ENCODE measurements around the gene MEGF6. TPM values are rescaled to one million over a fixed set of nuclear protein-coding genes. Genes with fewer than 3 reads are reported as not detected.

Gene MEGF6
- total RNA-seq, result 61.9 and 85.4 TPM in 2 replicates

- DNase-seq (ENCODE audit: insufficient read length, low spot score, missing footprints), result peak; percentile 93
- H3K4me3 ChIP-seq (ENCODE audit: insufficient read depth, low read length), result peak within 1 kb of the TSS; percentile 35
Measured at GRCh38 chr1:3611170-3612019, at the start of gene MEGF6. TSS of gene MEGF6 (minus strand) at chr1:3611508. CDS start at chr1:3611268, 240 bp downstream.

GRCh38 chr1:3660704-3661103, 49.4 kb upstream of the MEGF6 start:
- no peaks in the 10 kb centered on the region for H4K20me1 ChIP-seq (ENCODE audit: insufficient read depth, low read length)
- DNase-seq (ENCODE audit: insufficient read length, low spot score, missing footprints), result no peak
- H3K4me3 ChIP-seq (ENCODE audit: insufficient read depth, low read length), result no peak overlapping the region
- H3K4me2 ChIP-seq (ENCODE audit: insufficient read depth, low read length), result no peak overlapping the region
- TF ChIP-seq CTCF (IDR thresholded peaks at IDR 0.05; ENCODE audit: extremely low read depth, low read depth, low read length), result no peak
- H3K4me1 ChIP-seq (ENCODE audit: insufficient read depth, low read length), result no peaks in the 10 kb centered on the region
- no peaks in the 10 kb centered on the region for H3K79me2 ChIP-seq (ENCODE audit: insufficient read depth, low read length)
- H3K36me3 ChIP-seq (ENCODE audit: insufficient read depth, low read length), result no peaks in the 10 kb centered on the region
- no peaks in the 10 kb centered on the region for H3K9me3 ChIP-seq (ENCODE audit: low read depth, low read length)
- H3K27me3 ChIP-seq (ENCODE audit: insufficient read depth, low read length), result peaks cover 17% of the 10 kb centered on the region
- no peak overlapping the region for H3K27ac ChIP-seq (ENCODE audit: low read depth, low read length)
- H2AFZ ChIP-seq (ENCODE audit: low read length), result no peak overlapping the region

More at GRCh38 chr1:3611170-3612019, at the start of gene MEGF6:
- Histone ChIP-seq H3K27me3 (ENCODE audit: insufficient read depth, low read length) (peaks cover 33% of the 10 kb centered on the region), H3K36me3 (ENCODE audit: insufficient read depth, low read length) (no peaks in the 10 kb centered on the region), H3K4me1 (ENCODE audit: insufficient read depth, low read length) (peaks cover 6% of the 10 kb centered on the region), H2AFZ (ENCODE audit: low read length) (peak within 1 kb of the TSS; percentile 22), H3K27ac (ENCODE audit: low read depth, low read length) (no peak within 1 kb of the TSS), H3K9me3 (ENCODE audit: low read depth, low read length) (no peaks in the 10 kb centered on the region), H3K79me2 (ENCODE audit: insufficient read depth, low read length) (no peaks in the 10 kb centered on the region), H3K4me2 (ENCODE audit: insufficient read depth, low read length) (peak within 1 kb of the TSS; percentile 45), H4K20me1 (ENCODE audit: insufficient read depth, low read length) (no peaks in the 10 kb centered on the region)
- no peak for TF ChIP-seq CTCF (IDR thresholded peaks at IDR 0.05; ENCODE audit: extremely low read depth, low read depth, low read length)

- no peaks in the 10 kb centered on the region for H3K79me2 ChIP-seq (ENCODE audit: insufficient read depth, low read length)
- TF ChIP-seq CTCF (IDR thresholded peaks at IDR 0.05; ENCODE audit: extremely low read depth, low read depth, low read length), result no peak
- H2AFZ ChIP-seq (ENCODE audit: low read length), result no peak overlapping the region
Measured at GRCh38 chr1:3659093-3659492, 47.8 kb upstream of the MEGF6 start.

GRCh38 chr1:3658231-3658615, 46.9 kb upstream of the MEGF6 start:
- Histone ChIP-seq H3K27ac (ENCODE audit: low read depth, low read length) (no peak overlapping the region), H3K4me2 (ENCODE audit: insufficient read depth, low read length) (no peak overlapping the region), H3K79me2 (ENCODE audit: insufficient read depth, low read length) (no peaks in the 10 kb centered on the region), H2AFZ (ENCODE audit: low read length) (no peak overlapping the region), H3K9me3 (ENCODE audit: low read depth, low read length) (no peaks in the 10 kb centered on the region), H3K4me1 (ENCODE audit: insufficient read depth, low read length) (no peaks in the 10 kb centered on the region), H3K4me3 (ENCODE audit: insufficient read depth, low read length) (no peak overlapping the region), H3K36me3 (ENCODE audit: insufficient read depth, low read length) (no peaks in the 10 kb centered on the region), H4K20me1 (ENCODE audit: insufficient read depth, low read length) (no peaks in the 10 kb centered on the region), H3K27me3 (ENCODE audit: insufficient read depth, low read length) (peaks cover 40% of the 10 kb centered on the region)
- no peak for TF ChIP-seq CTCF (IDR thresholded peaks at IDR 0.05; ENCODE audit: extremely low read depth, low read depth, low read length)
- no peak for DNase-seq (ENCODE audit: insufficient read length, low spot score, missing footprints)

More at GRCh38 chr1:3659093-3659492, 47.8 kb upstream of the MEGF6 start:
- H3K27ac ChIP-seq (ENCODE audit: low read depth, low read length), result no peak overlapping the region
- H3K4me1 ChIP-seq (ENCODE audit: insufficient read depth, low read length), result no peaks in the 10 kb centered on the region
- no peak for DNase-seq (ENCODE audit: insufficient read length, low spot score, missing footprints)
- no peak overlapping the region for H3K4me3 ChIP-seq (ENCODE audit: insufficient read depth, low read length)
- no peaks in the 10 kb centered on the region for H3K36me3 ChIP-seq (ENCODE audit: insufficient read depth, low read length)
- H3K27me3 ChIP-seq (ENCODE audit: insufficient read depth, low read length), result peaks cover 32% of the 10 kb centered on the region
- no peaks in the 10 kb centered on the region for H4K20me1 ChIP-seq (ENCODE audit: insufficient read depth, low read length)
- H3K9me3 ChIP-seq (ENCODE audit: low read depth, low read length), result no peaks in the 10 kb centered on the region
- no peak overlapping the region for H3K4me2 ChIP-seq (ENCODE audit: insufficient read depth, low read length)
